A549 (cell line): ENCODE data around the gene ELANE.
"Not testable (repeated sequence)": the region's sequence is repeated elsewhere in the genome, so short reads cannot be mapped to it uniquely, and the experiment has no call there.

Experiments used
- BHLHE40 ChIP-seq: IDR thresholded peaks from 2 replicates; pipeline ENCODE4 v1.6.1; 2012; ENCODE audit warnings: low read depth, low read length, inconsistent platforms
- CBX2 ChIP-seq: fragments of 200-600 bp; sonication (generic); IDR thresholded peaks from 2 replicates; pipeline ENCODE4 v1.6.1; 2016; ENCODE audit warnings: low read depth, mild to moderate bottlenecking, borderline replicate concordance
- CEBPB ChIP-seq, 2 experiments: fragments of >200 bp in 1 of 2; sonication (Bioruptor Twin) in 1 of 2; formaldehyde crosslinking in 1 of 2; IDR thresholded peaks; 2 replicates each; pipeline ENCODE4 v1.6.1; 2012 to 2016
- CHD4 ChIP-seq: fragments of 200-600 bp; sonication (generic); IDR thresholded peaks from 2 replicates; pipeline ENCODE4 v1.6.1; 2016; ENCODE audit warnings: antibody characterized with exemption, mild to moderate bottlenecking, borderline replicate concordance
- CTCF ChIP-seq: fragments of >200 bp; sonication (Bioruptor Twin); formaldehyde crosslinking; IDR thresholded peaks from 3 replicates; pipeline ENCODE4 v1.5.1; 2016
- ELK1 ChIP-seq: fragments of 150-350 bp; IDR thresholded peaks from 2 replicates; pipeline ENCODE4 v1.6.1; 2014; ENCODE audit warnings: low read depth, mild to moderate bottlenecking, low read length
- EP300 ChIP-seq, 2 experiments: fragments of >200 bp; sonication (Bioruptor Twin); formaldehyde crosslinking; IDR thresholded peaks; 2 replicates in 1 of 2; 3 replicates in 1 of 2; pipeline ENCODE4 v1.6.1; 2016 to 2017
- MAX ChIP-seq: IDR thresholded peaks from 2 replicates; pipeline ENCODE4 v1.6.1; 2012
- POLR2A ChIP-seq: IDR thresholded peaks from 2 replicates; pipeline ENCODE4 v1.6.1; 2012; ENCODE audit warnings: mild to moderate bottlenecking, low read length
- REST ChIP-seq: fragments of 200-600 bp; sonication (generic); IDR thresholded peaks from 2 replicates; pipeline ENCODE4 v1.6.1; 2016; ENCODE audit warnings: antibody characterized with exemption, mild to moderate bottlenecking, moderate library complexity
- USF2 ChIP-seq: fragments of 450-650 bp; IDR thresholded peaks from 2 replicates; pipeline ENCODE4 v1.6.1; 2014; ENCODE audit warnings: antibody characterized with exemption

- not testable (repeated sequence) for TF ChIP-seq CTCF; CEBPB (IDR thresholded peaks at IDR 0.05); EP300 (IDR thresholded peaks at IDR 0.05); MAX; CHD4; POLR2A; USF2; REST; CBX2; ELK1; BHLHE40
Measured at GRCh38 chr19:891421-892200, 39.5 kb downstream of the ELANE start.
